Subcutaneous adipose tissue (tissue), 4 donors: Measurements from ENCODE around the gene FER. TPM values are rescaled to one million over a fixed set of nuclear protein-coding genes. Genes with fewer than 3 reads are reported as not detected.

Experiments used
- CTCF ChIP-seq: fragments of 450-650 bp; IDR thresholded peaks from one replicate; pipeline ENCODE4 v1.5.1; 2016; ENCODE audit warnings: low read depth, mild to moderate bottlenecking, control low read depth, antibody characterized with exemption, moderate library complexity
- total RNA-seq, 4 donors: library from RNA; depleted of rRNA; stranded (reverse); fragments of >200 nt; gene quantifications; one replicate each; pipeline ENCODE4 v1.1.0, GENCODE V29; 2016

FER gene
- total RNA-seq, 4 donors from 2014 or later = 26.9 to 37.4 (median 27.6) TPM

GRCh38 chr5:109038209-109038840, 290.6 kb downstream of the FER start:
- no peak for TF ChIP-seq CTCF

- TF ChIP-seq CTCF = no peak
Observed at GRCh38 chr5:109041317-109041716, 293.6 kb downstream of the FER start.

GRCh38 chr5:109045710-109046109, 298.0 kb downstream of the FER start:
- no peak for TF ChIP-seq CTCF

DNA sequence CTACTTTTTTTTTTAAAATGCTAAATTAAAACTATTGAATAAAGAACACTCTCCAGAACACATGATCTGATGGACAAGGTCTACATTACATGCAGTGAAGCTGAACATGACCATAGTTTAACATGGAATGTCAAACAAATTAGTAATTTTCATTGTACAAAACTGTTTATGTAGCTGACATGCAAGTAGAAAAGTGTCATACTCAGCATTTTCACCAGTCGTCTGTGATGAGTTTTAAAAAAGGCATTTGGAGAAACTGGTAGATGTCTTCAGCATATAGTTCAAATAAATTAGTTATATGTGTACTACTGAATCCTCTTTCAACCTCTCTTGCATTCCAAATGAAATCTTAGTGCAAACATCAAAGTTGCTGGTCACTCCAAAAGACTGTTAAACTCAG, 301.9 kb downstream of the FER start:
- no peak for TF ChIP-seq CTCF

- TF ChIP-seq CTCF = no peak
Observed at GRCh38 chr5:109053995-109054417, 306.3 kb downstream of the FER start.

GRCh38 chr5:109060378-109061025, 312.8 kb downstream of the FER start:
- no peak for TF ChIP-seq CTCF

- TF ChIP-seq CTCF = no peak
Observed at GRCh38 chr5:109062664-109063063, 315.0 kb downstream of the FER start.
